Omental fat pad (tissue), 4 donors: ENCODE data around the gene OSCP1. TPM values are rescaled to one million over a fixed set of nuclear protein-coding genes. Genes with fewer than 3 reads are reported as not detected.

Experiments
- ATAC-seq: fragments of 150-250 bp; one replicate; pipeline ENCODE4 v1.9.1; 2016; ENCODE audit warnings: mild to moderate bottlenecking, moderate library complexity; ENCODE audit not compliant: low FRiP score
- DNase-seq: peaks from one replicate; pipeline ENCODE4 v3.0.0-alpha.2; 2019; ENCODE audit warnings: low spot score
- CTCF ChIP-seq, 3 donors: fragments of 450-650 bp; IDR thresholded peaks; one replicate each; pipeline ENCODE4 v1.5.1; 2016 to 2017; ENCODE audit warnings: antibody characterized with exemption in 3 of 3, mild to moderate bottlenecking in 3 of 3, moderate library complexity in 2 of 3
- total RNA-seq, 4 donors: library from RNA; depleted of rRNA; stranded (reverse); fragments of >200 nt; gene quantifications; one replicate each; pipeline ENCODE4 v1.1.0, GENCODE V29; 2016

The OSCP1 gene
- total RNA-seq, 4 donors from 2014 or later = 5.0 to 7.2 (median 6.6) TPM

- no peak for DNase-seq
- no peak for TF ChIP-seq CTCF (IDR thresholded peaks at IDR 0.05)
- no peak for ATAC-seq
Observed at GRCh38 chr1:36406440-36406839, 43.8 kb downstream of the OSCP1 start.

DNA sequence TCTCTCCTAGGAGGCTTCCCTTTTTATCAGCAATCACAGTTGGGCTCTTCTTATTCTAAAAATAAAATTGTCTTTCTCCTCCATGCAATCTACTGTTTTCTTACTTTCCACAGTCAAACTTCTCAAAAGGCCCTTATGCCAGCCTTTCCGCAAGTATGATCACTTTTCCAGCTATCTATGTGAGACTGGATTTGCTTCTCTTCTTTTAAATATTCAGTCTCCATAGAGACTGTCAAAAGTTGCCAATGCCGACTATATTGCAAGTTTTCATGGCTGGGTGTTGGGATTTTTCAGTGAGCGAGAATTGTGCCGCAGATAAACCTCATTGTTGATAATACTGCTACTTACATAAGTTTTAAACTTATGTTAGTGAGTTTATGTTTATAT, 47.8 kb downstream of the OSCP1 start:
- no peak for DNase-seq
- TF ChIP-seq CTCF (IDR thresholded peaks at IDR 0.05) = no peak
- no peak for ATAC-seq

DNA sequence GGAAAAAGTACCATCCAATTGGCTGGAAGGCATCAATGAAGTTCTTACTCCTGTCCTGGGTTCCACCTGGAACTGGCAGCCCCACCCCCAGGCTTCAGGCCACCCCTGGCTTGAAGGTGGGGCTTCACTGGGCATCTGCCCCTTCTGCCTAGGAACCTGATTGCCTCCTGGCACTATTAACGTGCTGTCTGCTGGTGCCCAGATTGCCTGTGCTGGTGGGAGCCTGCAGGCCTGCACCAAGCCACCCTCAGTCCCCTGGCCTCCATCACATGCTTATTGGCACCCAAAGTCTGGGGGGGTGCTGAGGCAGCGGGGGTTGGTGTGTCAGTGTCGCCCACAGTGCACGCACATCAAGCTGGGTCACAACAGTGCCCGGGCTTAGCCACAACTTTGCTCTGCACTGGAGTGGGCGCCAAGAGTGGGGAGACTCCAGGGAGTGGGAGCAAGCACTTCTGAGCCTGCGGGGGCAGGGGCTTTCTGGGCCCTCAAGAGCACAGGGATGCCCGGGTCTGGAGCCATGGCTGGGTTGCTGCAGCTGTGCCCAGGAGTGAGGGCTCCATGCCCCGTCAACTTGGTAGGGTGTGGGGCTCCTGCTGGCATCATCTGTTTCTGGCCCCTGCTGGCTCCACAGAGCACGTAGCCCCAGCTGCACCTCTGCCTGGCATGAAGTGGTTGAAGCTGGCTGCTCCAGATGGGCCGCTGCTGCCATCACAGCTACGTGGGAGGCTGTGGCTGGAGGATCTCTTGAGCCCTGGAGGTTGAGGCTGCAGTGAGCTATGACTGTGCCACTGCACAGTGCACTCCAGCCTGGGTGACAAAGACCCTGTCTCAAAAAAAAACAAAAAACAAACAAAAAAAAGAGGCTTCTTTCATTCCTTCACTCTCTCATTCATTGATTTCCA, 48.4 kb downstream of the OSCP1 start:
- ATAC-seq (no peak), DNase-seq (no peak)
- no peak for TF ChIP-seq CTCF (IDR thresholded peaks at IDR 0.05)

DNA sequence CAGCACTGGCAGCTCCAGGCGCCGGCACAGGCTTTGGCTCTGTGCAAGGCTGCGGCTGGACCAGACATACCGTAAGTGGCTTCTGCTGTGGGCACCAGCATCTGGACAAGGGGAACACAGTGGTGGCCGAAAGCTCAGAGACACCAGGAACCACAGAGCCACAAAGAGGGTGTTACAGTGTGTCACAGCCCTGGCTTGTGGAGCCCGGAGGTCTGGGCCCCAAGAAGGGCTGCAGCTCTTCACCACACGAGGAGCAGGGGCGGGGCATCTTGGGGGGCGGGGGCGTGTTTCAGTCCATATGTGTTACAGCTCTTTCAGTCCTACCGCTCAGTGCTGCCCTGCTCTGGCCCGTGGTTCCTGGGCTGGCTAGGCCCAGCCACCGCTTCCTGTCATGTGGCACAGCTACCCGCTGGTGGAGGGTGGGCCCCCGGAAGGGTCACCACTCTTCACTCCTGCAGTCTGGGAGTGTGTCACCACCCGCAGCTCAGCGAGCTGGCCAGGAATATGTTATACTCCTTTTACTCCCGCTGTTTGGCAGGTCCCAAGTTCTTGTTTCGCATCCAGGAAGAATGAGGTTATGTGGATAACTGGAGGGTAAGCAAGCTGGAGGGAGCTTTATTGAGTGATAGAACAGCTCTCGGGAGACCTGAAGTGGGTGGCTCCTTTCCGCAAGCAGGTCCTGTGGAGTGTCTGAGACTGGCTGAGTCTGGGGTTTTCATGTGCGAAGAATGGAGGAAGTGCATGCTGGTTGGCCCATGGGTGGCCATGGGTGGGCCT, 49.2 kb downstream of the OSCP1 start:
- no peak for DNase-seq
- peak; percentile 63 for ATAC-seq
- TF ChIP-seq CTCF (IDR thresholded peaks at IDR 0.05) = no peak

GRCh38 chr1:36400514-36400824, 49.8 kb downstream of the OSCP1 start:
- no peak for ATAC-seq
- DNase-seq = no peak
- no peak for TF ChIP-seq CTCF (IDR thresholded peaks at IDR 0.05)

DNA sequence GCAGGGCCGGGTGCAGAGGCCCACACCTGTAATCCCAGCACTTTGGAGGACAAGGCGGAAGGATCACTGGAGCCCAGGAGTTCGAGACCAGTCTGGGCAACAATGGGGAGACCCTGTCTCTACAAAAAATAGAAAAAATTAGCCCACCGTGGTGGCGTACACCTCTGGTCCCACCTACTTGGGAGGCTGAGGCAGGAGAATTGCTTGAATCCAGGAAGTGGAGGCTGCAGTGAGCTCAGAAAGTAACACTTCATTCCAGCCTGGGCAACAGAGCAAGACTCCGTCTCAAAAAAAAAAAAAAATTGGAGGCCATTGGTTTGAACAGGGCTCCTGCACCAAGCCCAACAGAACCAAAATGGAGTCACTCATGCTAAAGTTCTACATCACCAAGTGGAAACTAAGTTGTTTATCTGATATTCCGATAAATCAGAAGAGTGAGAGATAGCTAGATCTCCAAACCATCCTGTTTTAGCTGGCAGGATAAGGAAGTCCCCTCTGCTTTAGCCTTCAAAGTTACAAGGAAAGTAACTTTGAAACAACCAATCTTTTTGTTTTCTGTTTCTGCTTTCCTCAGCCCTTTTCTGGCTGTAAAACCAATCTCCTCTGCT, 51.8 kb downstream of the OSCP1 start:
- no peak for DNase-seq
- no peak for TF ChIP-seq CTCF (IDR thresholded peaks at IDR 0.05)
- no peak for ATAC-seq
